ENCODE results near the gene SBK2.

Gene SBK2

GRCh38 chr19:55482156-55482961, 54.6 kb downstream of the SBK2 start:
- in situ Hi-C loops (cut with MboI; ENCODE audit: low sequenced_read_pairs, unreplicated experiment), result no loop called here
- no peak for TF ChIP-seq CTCF (IDR thresholded peaks at IDR 0.05; ENCODE audit: borderline replicate concordance, control extremely low read depth, extremely low read depth, insufficient read depth, missing control alignments)
- DNase-seq (ENCODE audit: low spot score), result no peak

- in situ Hi-C loops (cut with MboI; ENCODE audit: low sequenced_read_pairs, unreplicated experiment), result no loop called here
- no peak for DNase-seq (ENCODE audit: low spot score)
- TF ChIP-seq CTCF (IDR thresholded peaks at IDR 0.05; ENCODE audit: borderline replicate concordance, control extremely low read depth, extremely low read depth, insufficient read depth, missing control alignments), result no peak
These were observed 55.2 kb downstream of the SBK2 start for GRCh38 chr19:55481794-55482155.

GRCh38 chr19:55481148-55481793, 55.7 kb downstream of the SBK2 start:
- in situ Hi-C loops (cut with MboI; ENCODE audit: low sequenced_read_pairs, unreplicated experiment), result no loop called here
- DNase-seq (ENCODE audit: low spot score), result no peak
- no peak for TF ChIP-seq CTCF (IDR thresholded peaks at IDR 0.05; ENCODE audit: borderline replicate concordance, control extremely low read depth, extremely low read depth, insufficient read depth, missing control alignments)

GRCh38 chr19:55479451-55480230, 57.3 kb downstream of the SBK2 start:
- no peak for DNase-seq (ENCODE audit: low spot score)
- no peak for TF ChIP-seq CTCF (IDR thresholded peaks at IDR 0.05; ENCODE audit: borderline replicate concordance, control extremely low read depth, extremely low read depth, insufficient read depth, missing control alignments)
- in situ Hi-C loops (cut with MboI; ENCODE audit: low sequenced_read_pairs, unreplicated experiment), result no loop called here

GRCh38 chr19:55479045-55479444, 57.9 kb downstream of the SBK2 start:
- in situ Hi-C loops (cut with MboI; ENCODE audit: low sequenced_read_pairs, unreplicated experiment), result no loop called here
- no peak for DNase-seq (ENCODE audit: low spot score)
- no peak for TF ChIP-seq CTCF (IDR thresholded peaks at IDR 0.05; ENCODE audit: borderline replicate concordance, control extremely low read depth, extremely low read depth, insufficient read depth, missing control alignments)
